OCI-LY1 (cell line): Measurements from ENCODE around the gene TMPRSS13.

Experiments
- EZH2 ChIP-seq: fragments of 200-600 bp; sonication (generic), shearing (Covaris generic); IDR thresholded peaks from 2 replicates; pipeline ENCODE4 v1.8.0; 2017; ENCODE audit warnings: borderline replicate concordance, mixed run types, mild to moderate bottlenecking, antibody characterized with exemption, low read length, moderate library complexity, mixed read lengths
- TF ChIP-seq, protein P1 (sequence below): fragments of 200-600 bp; sonication (generic), shearing (Covaris generic); IDR thresholded peaks from 2 replicates; pipeline ENCODE4 v1.5.1; 2017; ENCODE audit warnings: mild to moderate bottlenecking, antibody characterized with exemption, low read length, moderate library complexity, mixed read lengths

DNA sequence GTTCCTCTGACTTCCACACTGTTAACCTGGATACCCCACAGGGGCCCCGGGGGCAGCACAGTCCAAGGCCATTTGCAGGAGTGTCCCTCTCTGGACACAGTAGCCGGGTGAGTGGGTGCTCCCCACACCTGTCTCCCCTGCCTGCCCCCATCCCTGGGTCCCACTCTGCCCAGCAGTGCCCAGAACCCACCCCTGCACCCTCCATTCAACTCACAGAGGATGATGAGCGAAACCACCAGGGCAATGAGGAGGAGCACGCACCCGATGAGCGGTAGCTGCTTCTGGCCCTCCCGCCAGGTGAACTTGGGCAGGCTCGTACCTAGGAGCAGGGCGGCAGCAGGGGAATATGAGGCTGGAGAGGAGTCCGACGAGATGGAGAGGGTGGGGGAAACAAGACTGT is 12.2 kb downstream of the TMPRSS13 start:
- TF ChIP-seq, protein P1, sequence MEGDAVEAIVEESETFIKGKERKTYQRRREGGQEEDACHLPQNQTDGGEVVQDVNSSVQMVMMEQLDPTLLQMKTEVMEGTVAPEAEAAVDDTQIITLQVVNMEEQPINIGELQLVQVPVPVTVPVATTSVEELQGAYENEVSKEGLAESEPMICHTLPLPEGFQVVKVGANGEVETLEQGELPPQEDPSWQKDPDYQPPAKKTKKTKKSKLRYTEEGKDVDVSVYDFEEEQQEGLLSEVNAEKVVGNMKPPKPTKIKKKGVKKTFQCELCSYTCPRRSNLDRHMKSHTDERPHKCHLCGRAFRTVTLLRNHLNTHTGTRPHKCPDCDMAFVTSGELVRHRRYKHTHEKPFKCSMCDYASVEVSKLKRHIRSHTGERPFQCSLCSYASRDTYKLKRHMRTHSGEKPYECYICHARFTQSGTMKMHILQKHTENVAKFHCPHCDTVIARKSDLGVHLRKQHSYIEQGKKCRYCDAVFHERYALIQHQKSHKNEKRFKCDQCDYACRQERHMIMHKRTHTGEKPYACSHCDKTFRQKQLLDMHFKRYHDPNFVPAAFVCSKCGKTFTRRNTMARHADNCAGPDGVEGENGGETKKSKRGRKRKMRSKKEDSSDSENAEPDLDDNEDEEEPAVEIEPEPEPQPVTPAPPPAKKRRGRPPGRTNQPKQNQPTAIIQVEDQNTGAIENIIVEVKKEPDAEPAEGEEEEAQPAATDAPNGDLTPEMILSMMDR, result no peak
- TF ChIP-seq EZH2, result no peak
